ENCODE measurements around the gene ADAR.

Gene ADAR

GRCh38 chr1:154557248-154557938 is 50.6 kb downstream of the ADAR start:
- DNase-seq: no peak

- DNase-seq: no peak
These were observed 51.6 kb downstream of the ADAR start for GRCh38 chr1:154556422-154556821.

- no peak for DNase-seq
These were observed 54.6 kb downstream of the ADAR start for GRCh38 chr1:154553056-154554030.

- DNase-seq: no peak
These were observed 56.0 kb downstream of the ADAR start for GRCh38 chr1:154552036-154552435.

GRCh38 chr1:154551474-154551873 is 56.5 kb downstream of the ADAR start:
- DNase-seq: no peak

GRCh38 chr1:154550657-154551056 is 57.3 kb downstream of the ADAR start:
- no peak for DNase-seq

GRCh38 chr1:154550070-154550469 is 57.9 kb downstream of the ADAR start:
- DNase-seq: no peak

- no peak for DNase-seq
These were observed 58.7 kb downstream of the ADAR start for GRCh38 chr1:154549202-154549770.

- DNase-seq: no peak
These were observed 60.0 kb downstream of the ADAR start for GRCh38 chr1:154548028-154548427.

GRCh38 chr1:154547105-154547732 is 60.8 kb downstream of the ADAR start:
- DNase-seq: no peak

GRCh38 chr1:154546264-154547063 is 61.5 kb downstream of the ADAR start:
- peak; percentile 34 for DNase-seq

GRCh38 chr1:154541231-154541630 is 66.8 kb downstream of the ADAR start:
- no peak for DNase-seq

GRCh38 chr1:154539486-154540483 is 68.2 kb downstream of the ADAR start:
- DNase-seq: no peak

- no peak for DNase-seq
These were observed 71.4 kb downstream of the ADAR start for GRCh38 chr1:154536570-154536969.

GRCh38 chr1:154533952-154534844 is 73.8 kb downstream of the ADAR start:
- no peak for DNase-seq
